ENCODE measurements around the gene POU1F1. TPM values are rescaled to one million over a fixed set of nuclear protein-coding genes. Genes with fewer than 3 reads are reported as not detected.

Gene POU1F1
- total RNA-seq (2021) = not detected in 3 replicates
- Bru-seq, nascent RNA = percentile 3 among the genes with signal in this experiment
- long read RNA-seq, experiment 1 = 0 reads
- long read RNA-seq, experiment 2 = 0 reads
- long read RNA-seq, experiment 3 = 0 reads

GRCh38 chr3:87276484-87276883 is at the start of gene POU1F1:
Gene POU1F1, minus strand, starts transcription at chr3:87276584. Its CDS starts 122 bp downstream, at chr3:87276462.
- CTCF ChIA-PET = no interaction called here
- POLR2A ChIA-PET = no interaction called here
- Mint-ChIP-seq H3K4me1 (no peaks in the 10 kb centered on the region), H3K27me3 (ENCODE audit: low read depth) (no peaks in the 10 kb centered on the region), H3K9me3 (no peaks in the 10 kb centered on the region), H3K27ac (no peak within 1 kb of the TSS), H3K4me3 (no peak within 1 kb of the TSS), H3K36me3 (no peaks in the 10 kb centered on the region)
- DNase-seq (ENCODE audit: low spot score) (no peak), ATAC-seq (no peak)
- TF ChIP-seq ZNF138 (CRISPR knock-in tag; conservative IDR thresholded peaks at IDR 0.05) (no peak), ZNF423 (CRISPR knock-in tag; IDR thresholded peaks at IDR 0.05) (no peak), ZBTB21 (CRISPR knock-in tag; IDR thresholded peaks at IDR 0.05; ENCODE audit: borderline replicate concordance) (no peak), IRF1 (CRISPR knock-in tag; IDR thresholded peaks at IDR 0.05) (no peak), CBFB (CRISPR knock-in tag; IDR thresholded peaks at IDR 0.05; ENCODE audit: low read depth) (no peak), MXD4 (CRISPR knock-in tag; IDR thresholded peaks at IDR 0.05; ENCODE audit: borderline replicate concordance) (no peak), ZNF671 (CRISPR knock-in tag; IDR thresholded peaks at IDR 0.05) (no peak), SMAD3 (CRISPR knock-in tag; IDR thresholded peaks at IDR 0.05; ENCODE audit: borderline replicate concordance) (no peak), NR2C2 (CRISPR knock-in tag; IDR thresholded peaks at IDR 0.05) (no peak), USF1 (CRISPR knock-in tag; IDR thresholded peaks at IDR 0.05) (no peak), NR1H2 (CRISPR knock-in tag; IDR thresholded peaks at IDR 0.05) (no peak), RELA (CRISPR knock-in tag; IDR thresholded peaks at IDR 0.05; ENCODE audit: borderline replicate concordance) (no peak), MYBL2 (CRISPR knock-in tag; IDR thresholded peaks at IDR 0.05) (no peak)

- no peak overlapping the region for H3K4me3 Mint-ChIP-seq
- no peak for DNase-seq (ENCODE audit: low spot score)
- ChIA-PET POLR2A (no interaction called here), CTCF (no interaction called here)
- H3K36me3 Mint-ChIP-seq = peaks cover 2% of the 10 kb centered on the region; the same call in 1 of the 2 replicates
- H3K27me3 Mint-ChIP-seq (ENCODE audit: low read depth) = no peaks in the 10 kb centered on the region
- H3K9me3 Mint-ChIP-seq = peaks cover 50% of the 10 kb centered on the region
- H3K4me1 Mint-ChIP-seq = peaks cover 7% of the 10 kb centered on the region
- no peak for ATAC-seq
- H3K27ac Mint-ChIP-seq = no peak overlapping the region
- TF ChIP-seq ZNF138 (CRISPR knock-in tag; conservative IDR thresholded peaks at IDR 0.05) = no peak
- no peak for TF ChIP-seq PREB (CRISPR knock-in tag; IDR thresholded peaks at IDR 0.05; ENCODE audit: borderline replicate concordance)
- TF ChIP-seq AR (CRISPR knock-in tag; IDR thresholded peaks at IDR 0.05) = no peak
- TF ChIP-seq CREM (CRISPR knock-in tag; IDR thresholded peaks at IDR 0.05) = no peak
- no peak for TF ChIP-seq GABPB1 (CRISPR knock-in tag; IDR thresholded peaks at IDR 0.05)
- no peak for TF ChIP-seq FOXJ3 (CRISPR knock-in tag; IDR thresholded peaks at IDR 0.05; ENCODE audit: borderline replicate concordance)
- no peak for TF ChIP-seq ZNF263 (CRISPR knock-in tag; IDR thresholded peaks at IDR 0.05; ENCODE audit: low read depth)
- TF ChIP-seq ZSCAN18 (CRISPR knock-in tag; IDR thresholded peaks at IDR 0.05) = no peak
- no peak for TF ChIP-seq FOXK1 (CRISPR knock-in tag; IDR thresholded peaks at IDR 0.05)
- no peak for TF ChIP-seq ZMAT4 (CRISPR knock-in tag; IDR thresholded peaks at IDR 0.05)
- TF ChIP-seq ZNF219 (CRISPR knock-in tag; IDR thresholded peaks at IDR 0.05; ENCODE audit: borderline replicate concordance) = no peak
- TF ChIP-seq ZBTB43 (CRISPR knock-in tag; IDR thresholded peaks at IDR 0.05) = no peak
- TF ChIP-seq TCF7 (CRISPR knock-in tag; IDR thresholded peaks at IDR 0.05; ENCODE audit: low read depth) = no peak
- no peak for TF ChIP-seq NFATC4 (CRISPR knock-in tag; IDR thresholded peaks at IDR 0.05)
- no peak for TF ChIP-seq USF1 (CRISPR knock-in tag; IDR thresholded peaks at IDR 0.05)
These were observed 48.2 kb upstream of the POU1F1 start for GRCh38 chr3:87324609-87325008.

Data from WTC11 (cell line).